VCaP (cell line): Measurements from ENCODE around the gene MYOM3.
"Not testable (repeated sequence)": the region's sequence is repeated elsewhere in the genome, so short reads cannot be mapped to it uniquely, and the experiment has no call there.

Experiments used
- H3K27ac ChIP-seq: fragments of 450-650 bp; 2 replicates; pipeline ENCODE4 v1.5.1; 2017
- TF ChIP-seq, protein P1 (sequence below): fragments of 450-650 bp; conservative IDR thresholded peaks from 2 replicates; pipeline ENCODE4 v1.5.1; 2017; ENCODE audit warnings: mild to moderate bottlenecking, moderate library complexity

Gene MYOM3

DNA sequence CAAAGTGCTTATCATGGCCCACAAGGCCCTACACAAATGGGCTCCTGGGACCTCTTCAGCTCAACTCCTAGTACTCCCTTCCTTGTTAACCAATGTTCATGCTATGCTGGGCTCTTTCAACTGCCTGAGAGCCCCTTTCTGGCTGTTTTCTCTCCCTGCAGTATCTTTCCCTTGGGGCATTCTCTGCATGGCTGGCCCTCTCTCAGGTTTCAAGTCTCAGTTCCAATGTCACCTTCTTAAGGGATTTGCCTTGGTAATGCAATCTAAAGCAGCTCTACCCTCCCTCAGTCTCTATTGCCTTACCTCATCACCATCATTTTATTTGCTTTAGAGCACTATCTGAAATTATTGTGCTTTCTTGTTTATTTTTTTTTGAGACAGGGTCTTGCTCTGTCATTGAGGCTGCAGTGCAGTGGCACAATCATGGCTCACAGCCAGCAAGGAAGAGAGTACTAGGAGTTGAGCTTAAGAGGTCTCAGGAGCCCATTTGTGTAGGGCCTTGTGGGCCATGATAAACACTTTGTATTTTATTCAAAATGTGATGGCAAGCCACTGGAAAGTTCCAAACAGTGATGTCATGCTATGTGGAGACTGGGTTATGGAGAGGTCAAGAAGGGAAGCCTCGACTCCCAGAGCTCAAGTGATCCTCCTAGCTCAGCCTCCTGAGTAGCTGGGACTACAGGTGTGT lies 68.4 kb downstream of the MYOM3 start:
- no peak overlapping the region; the same call in 1 of the 2 replicates for H3K27ac ChIP-seq
- TF ChIP-seq, protein P1, sequence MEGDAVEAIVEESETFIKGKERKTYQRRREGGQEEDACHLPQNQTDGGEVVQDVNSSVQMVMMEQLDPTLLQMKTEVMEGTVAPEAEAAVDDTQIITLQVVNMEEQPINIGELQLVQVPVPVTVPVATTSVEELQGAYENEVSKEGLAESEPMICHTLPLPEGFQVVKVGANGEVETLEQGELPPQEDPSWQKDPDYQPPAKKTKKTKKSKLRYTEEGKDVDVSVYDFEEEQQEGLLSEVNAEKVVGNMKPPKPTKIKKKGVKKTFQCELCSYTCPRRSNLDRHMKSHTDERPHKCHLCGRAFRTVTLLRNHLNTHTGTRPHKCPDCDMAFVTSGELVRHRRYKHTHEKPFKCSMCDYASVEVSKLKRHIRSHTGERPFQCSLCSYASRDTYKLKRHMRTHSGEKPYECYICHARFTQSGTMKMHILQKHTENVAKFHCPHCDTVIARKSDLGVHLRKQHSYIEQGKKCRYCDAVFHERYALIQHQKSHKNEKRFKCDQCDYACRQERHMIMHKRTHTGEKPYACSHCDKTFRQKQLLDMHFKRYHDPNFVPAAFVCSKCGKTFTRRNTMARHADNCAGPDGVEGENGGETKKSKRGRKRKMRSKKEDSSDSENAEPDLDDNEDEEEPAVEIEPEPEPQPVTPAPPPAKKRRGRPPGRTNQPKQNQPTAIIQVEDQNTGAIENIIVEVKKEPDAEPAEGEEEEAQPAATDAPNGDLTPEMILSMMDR: no peak

DNA sequence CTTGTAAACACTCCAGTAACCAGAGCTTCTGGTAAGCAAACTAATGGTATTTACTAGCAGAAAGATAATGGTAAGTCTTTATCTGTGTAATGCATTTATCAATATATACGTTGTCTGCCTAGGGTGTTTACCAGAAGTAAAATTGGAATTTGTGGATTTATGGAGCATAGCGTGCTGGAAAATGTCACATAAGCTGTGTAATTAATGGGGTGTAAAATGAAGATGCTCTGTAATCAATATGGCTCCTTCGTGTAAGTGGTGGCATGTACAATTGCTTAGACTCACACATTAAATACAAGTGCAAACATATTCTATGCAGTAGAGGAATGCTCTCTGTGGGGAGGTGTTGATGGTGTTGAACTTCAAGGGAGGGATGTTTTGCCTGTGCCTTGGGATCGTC lies 69.6 kb downstream of the MYOM3 start:
- TF ChIP-seq, protein P1: no peak
- no peak overlapping the region for H3K27ac ChIP-seq

DNA sequence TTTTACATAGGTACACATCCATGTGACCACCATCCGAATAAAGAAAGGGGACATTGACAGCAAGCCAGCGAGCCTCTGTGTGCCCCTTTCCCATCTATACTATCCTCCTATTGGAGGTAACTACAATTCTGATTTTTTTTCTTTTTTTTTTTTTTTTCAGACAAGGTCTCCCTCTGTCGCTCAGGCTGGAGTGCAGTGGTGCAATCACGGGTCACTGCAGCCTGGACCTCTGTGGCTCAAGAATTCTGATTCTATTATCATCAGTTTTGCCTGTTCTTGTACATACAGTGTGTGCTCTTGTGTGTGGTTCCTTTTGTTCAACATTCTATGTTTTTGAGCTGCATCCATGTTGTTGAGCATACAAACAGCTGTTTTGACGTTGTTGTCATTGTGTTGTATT lies 75.8 kb downstream of the MYOM3 start:
- TF ChIP-seq, protein P1: no peak
- H3K27ac ChIP-seq: no peak overlapping the region

DNA sequence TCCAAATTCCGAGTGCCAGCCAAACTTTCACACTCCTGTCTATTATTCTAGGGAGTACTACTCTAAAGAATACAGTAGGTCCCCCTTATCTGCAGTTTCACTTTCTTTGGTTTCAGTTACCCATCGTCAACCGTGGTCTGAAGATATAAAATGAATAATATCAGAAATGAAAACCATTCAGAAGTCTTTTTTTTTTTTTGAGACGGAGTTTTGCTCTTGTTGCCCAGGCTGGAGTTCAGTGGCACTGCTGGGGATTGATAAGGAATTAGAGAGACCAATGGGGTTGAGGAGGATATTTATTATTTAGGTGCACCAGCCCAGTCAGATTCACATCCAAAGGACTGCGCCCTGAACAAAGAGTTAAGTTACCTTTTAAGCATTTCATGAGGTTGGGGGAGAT lies 79.0 kb downstream of the MYOM3 start:
- TF ChIP-seq, protein P1: no peak
- H3K27ac ChIP-seq: no peak overlapping the region

DNA sequence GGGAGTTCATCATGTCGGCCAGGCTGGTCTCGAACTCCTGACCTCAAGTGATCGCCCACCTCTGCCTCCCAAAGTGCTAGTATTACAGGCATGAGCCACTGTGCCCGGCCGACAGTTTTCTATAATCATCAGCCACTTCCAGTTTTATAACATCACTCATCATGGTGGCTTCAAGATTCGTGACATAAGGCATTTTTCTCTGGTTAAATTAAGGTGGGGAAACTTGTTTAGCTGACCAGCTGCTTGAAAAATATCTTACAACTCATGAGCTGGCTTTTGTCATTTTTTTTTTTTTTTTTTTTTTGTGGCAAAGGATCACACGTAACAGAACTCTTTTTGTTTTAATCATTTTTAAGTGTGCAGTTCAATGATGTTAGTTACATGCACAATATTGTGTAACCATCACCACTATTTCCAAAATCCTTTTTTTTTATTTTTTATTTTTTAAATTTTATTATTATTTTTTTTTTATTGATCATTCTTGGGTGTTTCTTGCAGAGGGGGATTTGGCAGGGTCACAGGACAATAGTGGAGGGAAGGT lies 80.9 kb downstream of the MYOM3 start:
- H3K27ac ChIP-seq: not testable (repeated sequence)

DNA sequence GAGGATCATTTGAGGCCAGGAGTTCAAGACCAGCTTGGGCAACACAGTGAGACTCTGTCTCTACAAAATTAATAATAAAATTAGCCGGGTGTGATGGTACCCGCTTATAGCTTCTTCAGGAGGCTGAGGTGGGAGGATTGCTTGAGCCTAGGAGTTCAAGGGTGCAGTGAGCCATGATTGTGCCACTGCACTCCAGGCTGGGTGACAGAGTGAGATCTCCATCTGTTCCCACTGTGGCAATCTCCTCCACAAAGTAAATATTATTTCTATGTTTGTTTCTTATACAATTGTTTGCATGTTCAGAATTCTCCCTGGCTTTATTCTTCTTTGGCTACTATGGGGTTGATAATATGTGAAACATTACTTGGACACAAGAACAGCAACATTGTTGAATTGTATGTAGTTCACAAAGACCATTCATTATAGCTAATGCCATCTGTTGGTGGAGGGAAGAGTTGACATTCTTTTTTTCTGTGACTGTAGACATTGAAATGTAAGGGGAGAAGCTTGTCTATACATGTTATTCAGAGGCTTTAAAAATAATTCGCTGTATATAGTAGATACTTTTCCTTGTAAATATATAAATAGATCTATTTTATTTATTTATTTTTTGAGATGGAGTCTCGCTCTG lies 84.0 kb downstream of the MYOM3 start:
- TF ChIP-seq, protein P1: peak; percentile 78
- H3K27ac ChIP-seq: peak overlapping the region; percentile 3; the same call in 1 of the 2 replicates

DNA sequence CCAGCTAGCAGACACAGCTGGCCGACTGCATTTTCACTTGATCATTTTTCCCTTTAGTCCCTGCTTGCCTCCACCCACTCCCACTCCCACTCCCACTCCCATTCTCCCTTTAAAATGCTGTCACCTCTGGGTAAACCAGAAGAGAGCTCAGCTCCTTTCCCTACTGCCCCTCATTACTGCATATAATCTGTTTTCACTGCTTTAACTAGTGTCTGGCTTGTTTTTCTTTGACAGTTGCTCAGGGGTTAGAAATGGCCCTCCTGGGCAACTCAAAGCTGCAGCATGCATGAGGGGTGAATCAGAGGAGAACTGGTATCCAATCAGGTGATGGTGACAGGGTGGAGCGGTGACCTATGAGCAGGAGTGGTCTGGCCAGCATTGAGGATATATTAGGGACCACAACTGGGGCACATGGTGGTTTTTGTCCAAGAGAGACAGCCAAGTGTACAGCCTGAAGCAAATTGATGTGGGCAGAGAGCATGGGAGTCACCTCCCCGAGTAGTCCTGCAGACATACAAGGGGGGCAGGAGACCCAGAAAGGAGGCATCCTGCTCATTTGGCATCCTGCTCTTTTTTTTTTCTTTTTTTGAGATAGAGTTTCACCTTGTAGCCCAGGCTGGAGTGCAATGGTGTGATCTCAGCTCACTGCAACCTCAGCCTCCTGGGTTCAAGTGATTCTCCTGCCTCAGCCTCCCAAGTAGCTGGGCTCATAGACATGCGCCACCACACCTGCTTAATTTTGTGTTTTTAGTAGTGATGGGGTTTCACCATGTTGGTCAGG lies 89.2 kb downstream of the MYOM3 start:
- peak overlapping the region; percentile 97 for H3K27ac ChIP-seq
- TF ChIP-seq, protein P1: no peak
